ENCODE results near the gene TOM1. TPM values are rescaled to one million over a fixed set of nuclear protein-coding genes. Genes with fewer than 3 reads are reported as not detected.

The TOM1 gene
- total RNA-seq, 2 donors from 2014 or later: 108 TPM

DNA sequence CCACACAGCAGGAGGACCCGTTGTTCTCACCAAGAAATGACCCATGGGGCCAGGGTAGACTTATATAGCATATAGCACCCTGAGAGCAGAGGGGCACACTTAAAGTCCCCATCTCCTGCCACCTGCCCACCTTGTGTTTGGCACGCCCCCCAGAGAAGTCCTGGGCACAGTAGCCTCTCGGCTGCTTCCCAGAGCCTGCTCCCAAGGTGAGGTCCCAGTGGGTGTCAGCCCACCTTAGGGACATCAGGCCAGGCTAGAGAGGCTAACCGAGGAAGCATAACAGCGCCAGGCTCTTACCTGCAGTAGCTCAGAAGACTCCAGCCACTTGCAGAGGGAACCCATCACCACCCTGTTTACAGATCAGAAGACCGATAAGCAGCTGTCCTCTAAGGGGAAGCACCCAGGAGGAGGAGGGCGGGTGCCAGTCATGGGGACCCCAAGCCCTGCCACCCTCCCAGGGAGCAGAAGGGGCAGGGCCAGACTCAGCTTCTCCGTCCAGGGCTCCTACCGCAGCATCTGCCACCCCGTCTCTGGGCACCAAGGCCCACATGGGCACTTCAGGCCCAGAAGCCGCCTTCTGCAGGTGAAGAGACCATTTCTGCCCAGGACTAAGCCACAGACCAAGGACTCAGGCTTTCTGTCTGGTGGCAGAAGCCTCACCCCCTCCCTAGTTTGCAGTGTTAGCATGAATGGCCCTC lies 46.3 kb downstream of the TOM1 start:
- Histone ChIP-seq H3K9me3 (no peaks in the 10 kb centered on the region), H3K36me3 (peaks cover 66% of the 10 kb centered on the region), H3K27me3 (no peaks in the 10 kb centered on the region), H3K27ac (no peak overlapping the region), H3K4me3 (no peak overlapping the region), H3K4me1 (peaks cover 0 to 14% of the 10 kb centered on the region in 2 donors)
- TF ChIP-seq, protein P1, sequence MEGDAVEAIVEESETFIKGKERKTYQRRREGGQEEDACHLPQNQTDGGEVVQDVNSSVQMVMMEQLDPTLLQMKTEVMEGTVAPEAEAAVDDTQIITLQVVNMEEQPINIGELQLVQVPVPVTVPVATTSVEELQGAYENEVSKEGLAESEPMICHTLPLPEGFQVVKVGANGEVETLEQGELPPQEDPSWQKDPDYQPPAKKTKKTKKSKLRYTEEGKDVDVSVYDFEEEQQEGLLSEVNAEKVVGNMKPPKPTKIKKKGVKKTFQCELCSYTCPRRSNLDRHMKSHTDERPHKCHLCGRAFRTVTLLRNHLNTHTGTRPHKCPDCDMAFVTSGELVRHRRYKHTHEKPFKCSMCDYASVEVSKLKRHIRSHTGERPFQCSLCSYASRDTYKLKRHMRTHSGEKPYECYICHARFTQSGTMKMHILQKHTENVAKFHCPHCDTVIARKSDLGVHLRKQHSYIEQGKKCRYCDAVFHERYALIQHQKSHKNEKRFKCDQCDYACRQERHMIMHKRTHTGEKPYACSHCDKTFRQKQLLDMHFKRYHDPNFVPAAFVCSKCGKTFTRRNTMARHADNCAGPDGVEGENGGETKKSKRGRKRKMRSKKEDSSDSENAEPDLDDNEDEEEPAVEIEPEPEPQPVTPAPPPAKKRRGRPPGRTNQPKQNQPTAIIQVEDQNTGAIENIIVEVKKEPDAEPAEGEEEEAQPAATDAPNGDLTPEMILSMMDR (IDR thresholded peaks at IDR 0.05): no peak
- no peak for DNase-seq (ENCODE audit: low spot score)

DNA sequence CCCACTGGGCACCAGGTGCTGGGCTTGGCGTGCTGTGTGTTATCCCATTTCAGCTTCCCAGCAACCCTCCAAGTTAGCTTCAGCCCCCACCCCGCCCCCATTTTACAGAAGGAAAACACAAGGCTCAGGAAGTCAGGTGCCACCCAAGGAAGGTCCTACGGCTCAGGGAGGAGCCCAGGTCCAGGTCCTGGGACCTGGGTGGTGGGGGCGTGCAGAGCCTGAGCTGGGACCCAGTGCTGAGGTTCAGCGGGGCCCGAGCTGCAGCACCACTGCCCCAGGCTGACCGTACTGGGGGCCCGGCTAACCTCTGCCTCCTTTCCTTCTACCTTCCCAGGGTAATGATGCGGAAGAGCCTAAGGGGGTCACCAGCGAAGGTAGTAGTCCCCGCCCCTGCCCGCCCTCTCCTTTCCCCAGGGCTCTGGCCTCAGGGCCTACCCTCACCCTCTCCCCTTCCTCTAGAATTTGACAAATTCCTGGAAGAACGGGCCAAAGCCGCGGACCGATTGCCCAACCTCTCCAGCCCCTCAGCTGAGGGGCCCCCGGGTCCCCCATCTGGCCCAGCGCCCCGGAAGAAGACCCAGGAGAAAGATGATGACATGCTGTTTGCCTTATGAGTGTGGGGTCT lies 47.0 kb downstream of the TOM1 start:
- Histone ChIP-seq H3K4me1 (peaks cover 0 to 21% of the 10 kb centered on the region in 2 donors), H3K27ac (no peak overlapping the region), H3K36me3 (peaks cover 58% of the 10 kb centered on the region), H3K4me3 (no peak overlapping the region), H3K27me3 (no peaks in the 10 kb centered on the region), H3K9me3 (no peaks in the 10 kb centered on the region)
- TF ChIP-seq, protein P1 (IDR thresholded peaks at IDR 0.05): no peak
- no peak for DNase-seq (ENCODE audit: low spot score)

DNA sequence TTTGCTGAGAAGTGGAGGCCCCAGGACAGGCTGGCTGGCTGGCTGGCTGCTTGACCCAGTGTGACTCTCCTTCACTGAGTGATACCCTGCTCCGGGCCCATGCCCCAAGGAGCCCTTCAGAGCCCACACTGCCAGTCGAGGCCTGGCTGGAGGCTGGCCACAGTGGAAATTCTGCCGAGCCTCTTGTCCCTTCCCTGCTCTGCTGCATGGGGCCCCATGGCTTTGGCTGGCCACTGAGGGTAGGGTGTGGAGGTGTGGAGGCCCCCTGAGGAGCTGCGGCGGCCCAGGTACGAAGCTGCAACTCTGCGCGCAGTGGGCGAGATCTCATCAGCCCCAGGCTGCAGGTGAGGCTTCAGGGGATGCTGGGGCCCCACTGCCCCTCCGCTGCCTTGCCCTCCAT lies 47.8 kb downstream of the TOM1 start:
- H3K36me3 ChIP-seq: peaks cover 51% of the 10 kb centered on the region
- H3K9me3 ChIP-seq: no peaks in the 10 kb centered on the region
- peaks cover 0 to 28% of the 10 kb centered on the region in 2 donors for H3K4me1 ChIP-seq
- TF ChIP-seq, protein P1 (IDR thresholded peaks at IDR 0.05): no peak
- no peak overlapping the region for H3K27ac ChIP-seq
- no peak for DNase-seq (ENCODE audit: low spot score)
- H3K4me3 ChIP-seq: no peak overlapping the region
- no peaks in the 10 kb centered on the region for H3K27me3 ChIP-seq

DNA sequence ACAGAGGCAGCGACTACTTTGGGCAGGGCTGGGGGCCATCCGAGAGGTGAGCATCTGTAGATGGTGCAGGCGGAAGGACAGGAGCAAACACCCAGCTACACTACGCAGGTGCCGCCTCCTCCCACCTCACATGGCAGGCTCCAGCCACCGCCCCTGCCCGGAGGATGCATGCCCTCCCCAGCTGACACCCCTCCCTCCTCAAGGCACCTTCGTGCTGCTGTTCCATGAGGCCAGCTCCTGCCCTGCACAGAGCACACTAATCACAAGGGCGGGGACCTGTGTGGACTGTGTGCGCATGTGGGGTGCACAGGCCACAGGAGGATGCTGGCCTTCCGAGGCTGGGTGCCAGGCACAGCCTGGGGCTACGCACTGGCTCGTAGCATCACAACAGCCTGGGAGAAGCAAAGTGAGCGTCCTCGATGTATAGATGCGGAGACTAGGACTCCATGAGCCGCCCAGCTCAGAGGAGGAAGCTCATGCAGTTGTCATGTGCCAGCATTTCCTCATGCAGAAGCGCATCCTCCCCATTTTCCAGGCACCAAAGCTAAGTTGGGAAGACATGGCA lies 48.4 kb downstream of the TOM1 start:
- Histone ChIP-seq H3K27ac (no peak overlapping the region), H3K4me1 (peaks cover 0 to 33% of the 10 kb centered on the region in 2 donors), H3K9me3 (no peaks in the 10 kb centered on the region), H3K27me3 (no peaks in the 10 kb centered on the region), H3K4me3 (no peak overlapping the region), H3K36me3 (peaks cover 47% of the 10 kb centered on the region)
- no peak for DNase-seq (ENCODE audit: low spot score)
- TF ChIP-seq, protein P1 (IDR thresholded peaks at IDR 0.05): no peak

DNA sequence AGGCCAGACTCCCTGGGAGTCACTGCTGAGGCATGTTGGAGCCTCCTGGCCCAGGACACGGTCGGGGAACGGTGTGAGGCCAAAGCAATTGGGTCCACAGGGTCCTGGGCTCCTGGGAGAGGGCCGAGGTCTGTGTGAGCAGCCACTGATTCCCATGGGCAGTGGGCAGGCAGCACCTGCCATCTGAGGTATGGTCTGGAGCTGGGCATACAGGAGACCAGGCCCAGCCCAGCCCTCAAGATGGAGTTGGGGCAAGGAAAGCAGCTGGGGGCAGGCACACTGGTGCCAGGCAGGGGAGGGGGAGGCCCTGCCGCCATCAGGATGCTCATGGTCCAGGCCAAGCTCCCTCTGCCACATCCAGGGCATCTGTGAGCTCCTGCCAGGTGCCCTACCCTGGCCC lies 49.0 kb downstream of the TOM1 start:
- Histone ChIP-seq H3K27me3 (no peaks in the 10 kb centered on the region), H3K9me3 (no peaks in the 10 kb centered on the region), H3K4me1 (peaks cover 0 to 33% of the 10 kb centered on the region in 2 donors), H3K4me3 (no peak overlapping the region), H3K36me3 (peaks cover 41% of the 10 kb centered on the region), H3K27ac (no peak overlapping the region)
- no peak for DNase-seq (ENCODE audit: low spot score)
- TF ChIP-seq, protein P1 (IDR thresholded peaks at IDR 0.05): no peak

Data from right atrium auricular region (tissue), 2 donors.